NCI-H446 (cell line): ENCODE results near the gene EFCAB13.
"Not testable (repeated sequence)": the region's sequence is repeated elsewhere in the genome, so short reads cannot be mapped to it uniquely, and the experiment has no call there.

Experiments used
- DNase-seq, 2 experiments: peaks; one replicate each; lab custom pipeline; 2025; lab: John Stamatoyannopoulos, UW

The EFCAB13 gene

DNA sequence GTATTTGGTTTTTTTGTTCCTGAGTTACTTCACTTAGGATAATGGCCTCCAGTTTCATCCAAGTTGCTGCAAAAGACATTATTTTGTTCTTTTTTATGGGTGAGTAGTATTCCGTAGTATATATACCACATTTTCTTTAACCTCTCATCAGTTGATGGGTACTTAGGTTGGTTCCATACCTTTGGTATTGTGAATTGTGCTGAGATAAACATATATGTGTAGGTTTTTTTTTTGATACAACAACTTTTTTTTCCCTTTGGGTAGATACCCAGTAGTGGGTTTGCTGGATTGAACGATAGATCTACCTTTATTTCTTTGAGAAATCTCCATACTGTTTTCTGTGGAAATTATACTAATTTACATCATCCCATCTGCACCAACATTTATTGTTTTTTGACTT is 6.8 kb downstream of the EFCAB13 start:
- no peak for DNase-seq

DNA sequence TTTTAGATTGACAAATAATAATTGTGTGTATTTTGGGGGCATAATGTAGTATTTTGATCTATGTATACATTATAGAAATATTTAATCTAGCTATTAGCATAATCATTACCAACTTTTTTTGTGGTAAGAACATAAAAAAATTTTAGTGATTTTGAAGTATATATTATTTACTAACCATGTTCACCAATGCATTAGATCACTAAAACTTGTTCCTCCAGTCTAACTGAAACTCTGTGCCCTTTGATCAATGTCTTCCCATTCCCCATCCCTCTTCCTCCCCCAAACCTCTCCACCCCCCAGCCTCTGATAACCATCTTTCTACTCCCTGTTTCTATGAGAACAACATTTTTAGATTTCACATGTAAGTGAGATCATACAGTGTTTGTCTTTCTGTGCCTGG is 8.5 kb downstream of the EFCAB13 start:
- no peak for DNase-seq

DNA sequence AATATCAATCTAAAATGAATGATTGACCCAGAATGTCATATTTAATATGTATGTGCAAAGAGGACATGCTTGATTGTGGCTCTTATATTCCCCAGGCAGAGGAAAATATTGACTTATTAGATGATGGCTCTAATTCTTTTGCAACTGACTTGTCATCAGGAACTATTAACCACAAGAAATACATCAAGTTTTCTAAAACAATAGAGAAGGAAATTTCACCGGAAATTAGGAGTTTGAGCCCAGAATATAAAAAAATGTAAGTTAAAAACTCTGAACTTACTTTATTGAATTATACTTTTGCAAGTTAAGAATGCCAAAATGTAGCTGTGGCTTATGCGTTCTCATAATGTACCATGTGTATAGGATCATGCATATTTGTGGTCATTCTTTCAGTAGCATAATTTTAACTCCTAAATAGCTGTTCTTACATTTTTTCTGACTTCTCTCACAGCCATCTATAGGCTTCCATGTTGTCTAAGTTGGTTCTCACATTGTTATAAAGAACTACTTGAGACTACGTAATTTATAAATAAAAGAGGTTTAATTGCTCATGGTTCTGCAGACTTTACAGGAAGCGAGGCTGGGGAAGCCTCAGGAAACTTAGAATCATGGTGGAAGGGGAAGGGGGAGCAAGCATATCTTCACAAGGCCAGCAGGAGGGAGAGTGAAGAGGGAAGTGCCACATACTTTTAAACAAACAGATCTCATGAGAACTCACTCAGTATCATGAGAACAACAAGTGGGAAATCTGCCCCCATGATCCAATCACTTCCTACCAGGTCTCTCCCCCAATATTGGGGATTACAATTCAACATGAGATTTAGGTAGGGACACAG is 11.6 kb downstream of the EFCAB13 start:
- DNase-seq = no peak

DNA sequence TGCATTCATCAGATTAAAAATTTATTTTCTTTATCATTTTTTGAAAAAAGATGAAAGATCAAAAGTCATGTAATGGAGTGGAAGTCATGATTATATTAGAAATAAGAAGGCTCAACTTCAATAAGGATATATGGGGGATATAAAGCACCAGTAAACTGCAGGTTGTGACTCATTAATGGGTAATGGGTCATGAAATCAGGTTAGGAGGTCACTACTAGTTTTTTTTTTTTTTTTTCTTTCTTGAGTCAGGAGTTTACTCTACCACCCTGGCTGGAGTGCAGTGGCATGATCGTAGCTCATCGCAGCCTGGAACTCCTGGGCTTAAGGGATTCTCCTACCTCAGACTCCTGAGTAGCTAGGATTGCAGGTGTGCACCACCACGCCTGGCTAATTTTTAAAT is 14.3 kb downstream of the EFCAB13 start:
- DNase-seq = no peak

DNA sequence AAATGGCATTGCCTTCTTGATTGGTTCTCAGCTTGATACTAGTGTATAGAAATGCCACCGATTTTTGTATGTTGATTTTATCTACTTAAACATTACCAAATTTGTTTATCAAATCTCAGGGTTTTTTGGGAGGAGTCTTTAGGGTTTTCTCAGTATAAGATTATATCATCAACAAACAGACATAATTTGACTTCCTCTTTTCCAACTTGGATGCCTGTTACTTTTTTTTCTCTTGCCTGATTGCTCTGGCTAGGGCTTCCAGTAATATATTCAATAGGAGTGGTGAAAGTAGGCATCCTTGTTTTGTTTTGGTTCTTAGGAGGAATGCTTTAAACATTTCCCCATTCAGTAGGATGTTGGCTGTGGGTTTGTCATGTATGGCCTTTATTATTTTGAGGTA is 29.1 kb downstream of the EFCAB13 start:
- DNase-seq = no peak

DNA sequence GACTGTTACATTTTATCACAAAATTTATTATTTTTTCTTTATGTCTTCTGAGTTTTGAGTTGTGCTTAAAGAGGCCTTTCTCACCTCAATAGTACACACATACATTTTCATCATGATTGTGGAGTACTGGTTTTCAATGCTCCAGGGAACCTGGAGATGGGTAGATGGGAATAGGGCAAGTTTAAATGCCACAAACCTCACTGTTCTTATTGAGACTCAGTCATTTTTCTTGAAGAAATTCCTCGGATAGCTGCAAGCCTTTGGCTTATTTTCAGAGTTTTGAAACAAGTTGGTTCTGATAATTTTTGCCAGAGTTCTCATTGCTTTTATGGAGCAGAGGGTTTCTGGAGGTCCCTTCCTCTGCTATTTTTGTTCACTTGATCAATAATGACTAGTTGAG is 34.9 kb downstream of the EFCAB13 start:
- DNase-seq = no peak

DNA sequence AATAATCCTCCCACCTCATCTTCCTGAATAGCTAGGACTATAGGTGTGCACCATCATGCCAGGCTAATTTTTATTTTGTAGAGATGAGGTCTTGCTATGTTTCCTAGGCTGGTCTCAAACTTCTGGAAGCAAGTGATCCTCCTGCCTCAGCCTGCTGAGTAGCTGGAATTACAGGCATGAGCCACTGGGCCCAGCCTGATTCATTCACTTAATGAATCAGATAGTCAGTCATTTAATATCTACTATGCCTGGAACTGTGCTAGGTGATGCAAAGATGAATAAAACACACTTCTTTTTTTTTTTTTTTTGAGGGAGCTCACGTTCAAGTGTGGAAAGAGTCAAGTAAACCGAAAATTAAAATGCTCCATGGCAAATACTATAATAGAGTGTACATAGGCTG is 39.4 kb downstream of the EFCAB13 start:
- DNase-seq = no peak

DNA sequence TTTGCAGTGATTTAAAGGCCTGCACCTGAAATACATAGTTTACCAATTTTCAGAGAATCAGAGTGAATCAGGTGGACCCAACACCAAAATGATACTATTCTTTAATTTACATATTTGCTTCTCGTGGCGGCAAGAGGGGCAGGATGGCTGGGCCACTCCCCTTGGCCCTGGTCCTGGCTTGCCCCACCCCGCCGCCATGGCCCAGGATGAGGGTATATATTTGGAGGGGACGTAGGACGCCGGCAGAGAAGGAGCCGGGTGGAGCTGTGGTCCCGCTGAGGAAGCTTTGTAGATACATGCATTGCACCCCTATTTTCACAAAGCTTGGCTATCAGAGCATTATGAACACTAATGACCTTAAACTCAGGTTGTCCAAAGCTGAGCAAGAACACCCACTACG is 43.5 kb downstream of the EFCAB13 start:
- DNase-seq = no peak

DNA sequence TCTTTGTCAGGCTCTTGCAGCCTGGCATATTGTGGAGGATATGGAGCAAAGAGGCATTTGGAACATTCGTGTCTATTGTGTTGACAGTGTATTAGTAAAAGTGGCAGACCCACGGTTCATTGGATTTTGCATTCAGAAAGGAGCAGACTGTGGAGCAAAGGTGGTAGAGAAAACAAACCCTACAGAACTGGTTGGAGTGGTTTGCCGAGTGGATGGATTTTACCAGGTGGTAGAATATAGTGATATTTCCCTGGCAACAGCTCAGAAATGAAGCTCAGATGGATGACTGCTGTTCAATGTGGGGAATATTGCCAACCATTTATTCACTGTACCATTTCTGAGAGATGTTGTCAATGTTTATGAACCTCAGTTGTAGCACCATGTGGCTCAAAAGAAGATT is 44.5 kb downstream of the EFCAB13 start:
- no peak for DNase-seq

DNA sequence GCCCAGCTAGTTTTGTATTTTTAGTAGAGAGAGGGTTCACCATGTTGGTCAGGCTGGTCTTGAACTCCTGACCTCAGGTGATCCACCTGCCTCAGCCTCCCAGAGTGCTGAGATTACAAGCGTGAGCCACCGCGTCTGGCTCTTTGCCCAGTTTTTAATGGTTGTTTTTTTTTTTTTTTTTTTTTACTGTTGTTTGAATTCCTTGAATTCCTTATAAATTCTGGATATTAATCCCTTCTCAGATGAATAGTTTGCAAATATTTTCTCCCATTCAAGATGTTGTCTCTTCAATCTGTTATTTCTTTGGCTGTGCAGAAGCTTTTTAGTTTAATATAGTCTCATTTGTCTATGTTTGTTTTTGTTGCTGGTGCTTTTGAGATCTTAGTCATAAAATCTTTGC is 47.1 kb downstream of the EFCAB13 start:
- DNase-seq = not testable (repeated sequence)

DNA sequence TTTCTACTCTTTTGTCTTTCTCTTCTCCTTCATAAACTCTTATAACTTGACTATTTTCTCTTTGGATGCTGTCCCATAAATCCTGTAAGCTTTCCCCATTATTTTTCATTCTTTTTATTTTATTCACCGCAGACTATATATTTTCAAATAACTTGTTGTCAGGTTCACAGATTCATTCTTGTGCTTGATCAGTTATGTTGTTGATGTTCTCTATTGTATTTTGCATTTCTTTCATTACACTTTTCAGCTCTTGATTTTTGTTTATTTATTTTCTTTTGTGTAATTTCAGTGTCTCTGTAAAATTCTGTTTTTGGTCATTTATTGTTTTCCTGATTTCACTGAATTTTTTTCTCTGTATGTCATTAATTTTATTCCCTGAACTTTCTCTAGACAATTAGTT is 49.2 kb downstream of the EFCAB13 start:
- no peak for DNase-seq

DNA sequence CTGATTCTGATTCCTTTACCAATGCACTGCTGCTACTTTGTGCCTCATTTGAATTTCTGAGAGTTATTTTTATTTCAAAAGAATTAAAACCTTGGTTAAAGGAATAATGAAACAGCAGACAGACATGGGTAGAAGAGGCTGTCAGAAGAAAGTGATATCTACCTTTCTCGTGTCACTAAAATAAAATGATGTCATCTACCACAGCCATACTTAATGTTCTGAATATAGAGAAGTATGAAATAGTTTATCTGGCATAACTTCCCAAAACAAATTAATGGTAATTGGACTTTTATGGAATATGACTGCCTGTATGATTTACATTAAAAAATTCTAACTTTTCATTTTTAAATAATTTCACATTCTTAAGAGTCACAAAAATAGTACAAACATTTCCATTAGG is 52.5 kb downstream of the EFCAB13 start:
- DNase-seq = no peak

DNA sequence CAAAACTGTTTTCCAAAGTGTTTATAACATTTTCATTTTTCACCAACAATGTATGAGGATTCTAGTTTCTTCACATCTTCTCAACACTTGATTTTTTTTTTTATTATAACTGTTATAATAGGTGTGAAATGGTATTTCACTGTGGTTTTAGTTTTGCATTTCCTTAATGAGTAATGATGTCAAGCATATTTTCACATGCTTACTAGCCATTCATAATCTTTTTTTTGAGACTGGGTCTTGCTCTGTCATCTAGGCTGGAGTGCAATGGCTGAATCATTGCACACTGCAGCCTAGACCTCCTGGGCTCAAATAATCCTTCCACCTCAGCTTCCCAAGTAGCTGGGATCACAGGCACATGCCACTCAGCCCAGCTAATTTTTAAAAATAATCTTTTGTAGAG is 65.1 kb downstream of the EFCAB13 start:
- no peak for DNase-seq

DNA sequence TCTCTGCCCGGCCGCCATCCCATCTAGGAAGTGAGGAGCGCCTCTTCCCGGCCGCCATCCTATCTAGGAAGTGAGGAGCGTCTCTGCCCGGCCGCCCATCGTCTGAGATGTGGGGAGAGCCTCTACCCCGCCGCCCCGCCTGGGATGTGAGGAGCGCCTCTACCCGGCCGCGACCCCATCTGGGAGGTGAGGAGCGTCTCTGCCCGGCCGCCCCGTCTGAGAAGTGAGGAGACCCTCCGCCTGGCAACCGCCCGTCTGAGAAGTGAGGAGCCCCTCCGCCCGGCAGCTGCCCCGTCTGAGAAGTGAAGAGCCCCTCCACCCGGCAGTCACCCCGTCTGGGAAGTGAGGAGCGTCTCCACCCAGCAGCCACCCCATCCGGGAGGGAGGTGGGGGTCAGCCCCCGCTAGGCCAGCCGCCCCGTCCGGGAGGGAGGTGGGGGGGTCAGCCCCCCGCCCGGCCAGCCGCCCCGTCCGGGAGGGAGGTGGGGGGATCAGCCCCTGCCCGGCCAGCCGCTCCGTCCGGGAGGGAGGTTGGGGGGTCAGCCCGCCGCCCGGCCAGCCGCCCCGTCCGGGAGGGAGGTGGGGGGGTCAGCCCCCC is 73.9 kb downstream of the EFCAB13 start:
- DNase-seq = not testable (repeated sequence)

DNA sequence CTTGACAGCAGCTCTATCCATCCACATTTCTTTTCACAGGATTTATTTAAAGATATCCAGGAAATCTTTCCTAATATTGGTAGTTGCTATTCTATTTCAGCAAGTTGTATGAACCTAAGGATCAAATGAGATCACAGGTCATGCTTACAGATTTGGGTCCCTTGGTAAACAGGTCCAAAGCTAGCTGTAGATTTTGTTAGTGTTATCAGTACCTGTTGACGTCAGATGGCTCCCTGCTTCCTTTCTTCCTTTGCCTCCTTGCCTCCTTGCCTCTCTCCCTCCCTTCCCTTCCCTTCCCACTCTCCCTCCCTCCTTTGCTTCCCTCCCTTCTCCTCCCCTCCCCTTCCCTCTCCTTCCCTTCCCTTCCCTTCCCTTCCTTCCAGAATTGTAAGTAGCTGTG is 76.6 kb downstream of the EFCAB13 start:
- DNase-seq = no peak

DNA sequence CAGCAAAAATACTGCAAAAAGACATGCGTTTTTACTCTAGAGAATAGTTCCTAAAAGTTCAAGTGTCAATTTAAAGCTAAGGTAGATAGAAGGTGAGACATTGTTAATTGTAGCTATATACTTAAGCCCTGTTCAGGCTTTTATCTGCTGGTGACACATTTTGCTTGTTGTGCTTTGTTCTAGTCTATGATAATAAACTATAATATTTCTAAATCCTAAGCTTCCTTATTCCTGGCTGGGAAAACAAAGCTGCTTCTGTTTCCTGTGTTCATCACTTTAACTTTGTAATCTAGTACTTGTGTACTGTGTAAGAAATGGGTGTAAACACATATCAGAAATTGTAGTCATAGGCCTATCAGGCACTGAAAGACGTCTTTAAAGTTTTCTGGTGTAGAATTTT is 77.3 kb downstream of the EFCAB13 start:
- no peak for DNase-seq

DNA sequence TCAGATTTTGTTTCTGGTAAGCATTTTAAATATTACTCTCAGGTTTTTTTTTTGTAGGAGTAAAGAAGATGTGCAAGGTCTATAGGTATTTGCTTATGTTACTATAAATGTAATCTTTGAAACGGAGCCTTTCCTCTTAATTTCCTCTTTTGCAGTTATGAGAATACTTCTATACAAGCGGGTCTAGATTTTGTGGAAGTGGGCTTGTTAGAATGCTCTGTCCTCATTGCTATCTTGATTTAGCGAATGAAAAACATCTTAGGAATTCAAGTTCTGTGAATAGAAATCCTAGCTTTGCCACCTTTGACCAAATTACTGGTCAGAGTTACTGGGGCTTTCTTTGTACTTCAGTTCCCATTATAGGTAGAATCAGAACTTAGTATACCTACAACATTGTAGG is 80.3 kb downstream of the EFCAB13 start:
- no peak for DNase-seq

DNA sequence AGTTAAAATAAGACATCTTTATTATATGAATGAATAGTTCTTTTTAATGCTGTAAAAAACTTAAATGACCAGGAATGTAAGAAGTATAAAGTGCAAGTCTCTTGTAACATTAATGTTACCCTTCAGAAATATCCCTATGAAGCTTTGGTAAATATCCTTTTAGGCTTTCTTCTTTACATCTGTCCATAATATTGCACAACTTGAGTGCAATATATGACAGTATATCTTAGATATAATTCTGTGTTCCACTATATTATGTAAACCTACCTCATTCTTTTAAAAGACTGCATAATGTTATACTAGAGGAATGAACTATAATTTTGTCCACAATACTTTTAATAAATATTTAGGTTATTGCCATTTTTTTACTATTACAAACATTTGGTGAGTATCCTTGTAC is 81.1 kb downstream of the EFCAB13 start:
- no peak for DNase-seq

DNA sequence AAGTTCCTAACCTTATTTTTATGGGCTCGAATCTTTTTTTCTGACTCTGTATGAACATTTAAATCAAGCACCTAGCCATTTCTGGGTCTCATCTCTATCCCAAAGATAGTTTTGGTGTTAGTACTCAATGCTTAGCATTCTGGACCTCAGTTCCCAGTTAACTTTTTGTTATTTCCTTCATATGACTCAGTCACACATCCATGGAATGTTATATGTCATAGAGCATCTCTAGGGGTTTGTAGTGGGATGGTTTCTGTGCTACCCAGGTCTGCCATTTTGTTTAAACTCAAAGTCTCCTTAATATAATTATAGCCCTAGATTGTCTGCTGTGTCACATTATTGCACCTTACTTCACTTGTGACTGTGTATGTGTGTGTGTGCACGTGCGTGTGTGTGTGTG is 90.1 kb downstream of the EFCAB13 start:
- no peak for DNase-seq

DNA sequence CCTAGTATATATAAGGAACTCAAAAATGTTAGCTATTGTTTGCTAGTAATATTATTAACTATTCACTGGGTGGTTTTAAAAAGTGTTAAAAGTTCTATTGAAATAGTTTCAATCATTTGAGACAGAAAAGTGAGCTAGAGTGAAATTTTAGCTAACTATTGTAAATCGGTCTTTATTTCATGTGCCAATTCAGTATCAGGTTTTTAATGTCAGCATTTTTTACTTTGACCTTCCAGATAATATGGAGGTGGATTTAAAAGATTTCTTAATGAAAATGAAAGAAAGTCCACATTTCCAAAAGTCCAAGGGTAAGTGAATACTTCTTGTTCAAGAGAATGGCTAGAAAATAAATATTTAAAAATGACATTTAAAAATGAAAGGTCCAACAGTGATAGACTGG is 90.9 kb downstream of the EFCAB13 start:
- no peak for DNase-seq

DNA sequence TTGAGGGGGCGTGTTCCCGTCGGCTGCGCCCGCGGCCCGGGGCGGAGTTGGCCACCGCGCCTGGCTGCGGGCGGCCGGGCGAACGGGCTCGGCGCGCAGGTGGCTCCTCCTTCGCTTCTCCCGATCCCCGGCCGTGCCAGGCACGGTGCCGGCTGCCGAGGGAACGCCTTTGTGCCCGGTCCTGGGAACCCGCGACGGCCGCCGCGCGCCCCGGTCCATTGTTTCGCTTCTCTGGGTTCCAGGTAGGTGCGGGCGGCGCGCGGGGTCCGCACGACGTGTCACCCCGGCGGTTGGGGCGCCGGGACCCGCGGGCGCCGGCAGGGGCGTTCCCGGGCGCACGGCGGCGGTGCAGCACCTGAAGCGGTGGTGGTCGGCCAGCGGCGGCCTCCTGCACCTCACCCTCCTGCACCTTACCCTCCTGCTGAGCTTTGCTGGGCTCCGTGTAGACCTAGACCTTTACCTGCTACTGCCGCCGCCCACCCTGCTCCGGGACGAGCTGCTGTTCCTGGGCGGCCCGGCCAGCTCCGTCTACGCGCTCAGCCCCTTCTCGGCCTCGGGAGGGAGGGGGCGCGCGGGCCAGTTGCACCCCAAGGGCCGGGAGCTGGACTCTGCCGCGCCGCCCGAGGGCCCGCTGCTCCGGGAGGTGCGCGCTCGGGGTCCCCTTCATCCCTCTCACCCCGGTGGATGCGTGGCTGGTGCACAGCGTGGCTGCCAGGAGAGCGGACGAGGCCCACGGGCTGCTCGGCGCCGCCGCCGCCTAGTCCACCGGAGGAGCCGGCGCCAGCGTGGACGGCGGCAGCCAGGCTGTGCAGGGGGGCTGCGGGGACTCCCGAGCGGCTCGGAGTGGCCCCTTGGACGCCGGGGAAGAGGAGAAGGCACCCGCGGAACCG is 99.9 kb downstream of the EFCAB13 start:
- no peak for DNase-seq

DNA sequence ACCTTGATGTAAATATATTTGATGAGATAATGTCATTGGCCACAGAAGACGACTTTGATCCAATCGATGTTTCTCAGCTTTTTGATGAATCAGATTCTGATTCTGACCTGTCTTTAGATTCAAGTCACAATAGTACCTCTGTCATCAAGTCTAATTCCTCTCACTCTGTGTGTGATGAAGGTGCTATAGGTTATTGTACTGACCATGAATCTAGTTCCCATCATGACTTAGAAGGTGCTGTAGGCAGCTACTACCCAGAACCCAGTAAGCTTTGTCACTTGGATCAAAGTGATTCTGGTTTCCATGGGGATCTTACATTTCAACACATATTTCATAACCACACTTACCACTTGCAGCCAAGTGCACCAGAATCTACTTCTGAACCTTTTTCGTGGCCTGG is 101.5 kb downstream of the EFCAB13 start:
- DNase-seq = not testable (repeated sequence)
